OCI-LY1 (cell line): ENCODE measurements around the gene ZNF613.

Experiments used
- EZH2 ChIP-seq: fragments of 200-600 bp; sonication (generic), shearing (Covaris generic); IDR thresholded peaks from 2 replicates; pipeline ENCODE4 v1.8.0; 2017; ENCODE audit warnings: borderline replicate concordance, mixed run types, mild to moderate bottlenecking, antibody characterized with exemption, low read length, moderate library complexity, mixed read lengths
- TF ChIP-seq, protein P1 (sequence below): fragments of 200-600 bp; sonication (generic), shearing (Covaris generic); IDR thresholded peaks from 2 replicates; pipeline ENCODE4 v1.5.1; 2017; ENCODE audit warnings: mild to moderate bottlenecking, antibody characterized with exemption, low read length, moderate library complexity, mixed read lengths

- TF ChIP-seq, protein P1, sequence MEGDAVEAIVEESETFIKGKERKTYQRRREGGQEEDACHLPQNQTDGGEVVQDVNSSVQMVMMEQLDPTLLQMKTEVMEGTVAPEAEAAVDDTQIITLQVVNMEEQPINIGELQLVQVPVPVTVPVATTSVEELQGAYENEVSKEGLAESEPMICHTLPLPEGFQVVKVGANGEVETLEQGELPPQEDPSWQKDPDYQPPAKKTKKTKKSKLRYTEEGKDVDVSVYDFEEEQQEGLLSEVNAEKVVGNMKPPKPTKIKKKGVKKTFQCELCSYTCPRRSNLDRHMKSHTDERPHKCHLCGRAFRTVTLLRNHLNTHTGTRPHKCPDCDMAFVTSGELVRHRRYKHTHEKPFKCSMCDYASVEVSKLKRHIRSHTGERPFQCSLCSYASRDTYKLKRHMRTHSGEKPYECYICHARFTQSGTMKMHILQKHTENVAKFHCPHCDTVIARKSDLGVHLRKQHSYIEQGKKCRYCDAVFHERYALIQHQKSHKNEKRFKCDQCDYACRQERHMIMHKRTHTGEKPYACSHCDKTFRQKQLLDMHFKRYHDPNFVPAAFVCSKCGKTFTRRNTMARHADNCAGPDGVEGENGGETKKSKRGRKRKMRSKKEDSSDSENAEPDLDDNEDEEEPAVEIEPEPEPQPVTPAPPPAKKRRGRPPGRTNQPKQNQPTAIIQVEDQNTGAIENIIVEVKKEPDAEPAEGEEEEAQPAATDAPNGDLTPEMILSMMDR, result no peak
- no peak for TF ChIP-seq EZH2
Observed at GRCh38 chr19:51986309-51987291, 59.3 kb downstream of the ZNF613 start, which contains the start of gene ZNF350.
